Karpas-422 (cell line): ENCODE results near the gene KIAA1671. TPM values are rescaled to one million over a fixed set of nuclear protein-coding genes. Genes with fewer than 3 reads are reported as not detected.

Experiments used
- DNase-seq: peaks from one replicate; pipeline ENCODE4 v3.0.0-alpha.2; 2015
- H2AFZ ChIP-seq: fragments of 200-600 bp; sonication (generic); 2 replicates; pipeline ENCODE4 v1.6.1; 2014; ENCODE audit warnings: antibody characterized with exemption, low read length, mixed read lengths
- H3K27ac ChIP-seq: fragments of 200-600 bp; sonication (generic); 2 replicates; pipeline ENCODE4 v1.5.1; 2014; ENCODE audit warnings: mild to moderate bottlenecking, low read length, moderate library complexity
- H3K27me3 ChIP-seq: fragments of 200-600 bp; sonication (generic); 2 replicates; pipeline ENCODE4 v1.6.1; 2014; ENCODE audit warnings: low read length, mixed read lengths
- H3K36me3 ChIP-seq: fragments of 200-600 bp; sonication (generic); 2 replicates; pipeline ENCODE4 v1.6.1; 2014; ENCODE audit warnings: low read length, mixed read lengths; ENCODE audit not compliant: insufficient read depth
- H3K4me1 ChIP-seq: fragments of 200-600 bp; sonication (generic); 2 replicates; pipeline ENCODE4 v1.6.1; 2014; ENCODE audit warnings: mild to moderate bottlenecking, low read length, mixed read lengths
- H3K4me2 ChIP-seq: fragments of 200-600 bp; sonication (generic); 2 replicates; pipeline ENCODE4 v1.6.1; 2014; ENCODE audit warnings: low read length, low read depth, mild to moderate bottlenecking; ENCODE audit not compliant: poor library complexity, severe bottlenecking
- H3K4me3 ChIP-seq: fragments of 200-600 bp; sonication (generic); 2 replicates; pipeline ENCODE4 v1.5.1; 2014; ENCODE audit warnings: mild to moderate bottlenecking, antibody characterized with exemption, low read length, mixed read lengths
- H3K79me2 ChIP-seq: fragments of 200-600 bp; sonication (generic); 2 replicates; pipeline ENCODE4 v1.6.1; 2014; ENCODE audit warnings: mild to moderate bottlenecking, low read length, mixed read lengths
- H3K9ac ChIP-seq: fragments of 200-600 bp; sonication (generic); 2 replicates; pipeline ENCODE4 v1.6.0; 2014; ENCODE audit warnings: low read length
- H3K9me2 ChIP-seq: fragments of 200-600 bp; sonication (generic), shearing (Covaris generic); replicated peaks from 2 replicates; pipeline ENCODE4 v1.6.0; 2014; ENCODE audit warnings: mild to moderate bottlenecking, low read length, moderate library complexity; ENCODE audit not compliant: insufficient read depth
- H3K9me3 ChIP-seq: fragments of 300-700, 200-600 bp; sonication (generic); 2 replicates; pipeline ENCODE4 v1.6.1; 2014; ENCODE audit warnings: low read length, mixed read lengths
- H4K20me1 ChIP-seq: fragments of 200-600 bp; sonication (generic); 2 replicates; pipeline ENCODE4 v1.6.1; 2014; ENCODE audit warnings: mild to moderate bottlenecking, antibody characterized with exemption, low read length, low read depth; ENCODE audit not compliant: insufficient read depth
- total RNA-seq: library from RNA; depleted of rRNA; stranded (reverse); fragments of >200 nt; shearing (Covaris generic); gene quantifications from 2 replicates; pipeline ENCODE4 v1.2.3, GENCODE V29; 2014; ENCODE audit warnings: low replicate concordance

Gene KIAA1671
- total RNA-seq, 1 experiment from 2014 or later: not detected

- H3K9me3 ChIP-seq: no peaks in the 10 kb centered on the region
- DNase-seq: no peak
- no peak overlapping the region for H3K9ac ChIP-seq
- no peaks in the 10 kb centered on the region for H4K20me1 ChIP-seq
- no peaks in the 10 kb centered on the region for H3K79me2 ChIP-seq
- H3K9me2 ChIP-seq: no peaks in the 10 kb centered on the region
- H3K4me1 ChIP-seq: no peaks in the 10 kb centered on the region
- no peak overlapping the region for H2AFZ ChIP-seq
- no peak overlapping the region for H3K4me3 ChIP-seq
- no peak overlapping the region for H3K27ac ChIP-seq
- no peaks in the 10 kb centered on the region for H3K27me3 ChIP-seq
- H3K4me2 ChIP-seq: no peak overlapping the region
- H3K36me3 ChIP-seq: no peaks in the 10 kb centered on the region
Measured at GRCh38 chr22:25091458-25091857, 138.9 kb downstream of the KIAA1671 start.

- Histone ChIP-seq H3K9ac (no peak overlapping the region), H2AFZ (no peak overlapping the region), H3K9me3 (no peaks in the 10 kb centered on the region), H3K27me3 (no peaks in the 10 kb centered on the region), H3K79me2 (no peaks in the 10 kb centered on the region), H3K4me2 (no peak overlapping the region), H4K20me1 (no peaks in the 10 kb centered on the region), H3K9me2 (no peaks in the 10 kb centered on the region), H3K36me3 (no peaks in the 10 kb centered on the region), H3K4me1 (no peaks in the 10 kb centered on the region), H3K4me3 (no peak overlapping the region), H3K27ac (no peak overlapping the region)
- no peak for DNase-seq
Measured at GRCh38 chr22:25092119-25092518, 139.6 kb downstream of the KIAA1671 start.

GRCh38 chr22:25094579-25094978, 142.1 kb downstream of the KIAA1671 start:
- H3K4me2 ChIP-seq: no peak overlapping the region
- no peak for DNase-seq
- no peaks in the 10 kb centered on the region for H3K9me2 ChIP-seq
- no peaks in the 10 kb centered on the region for H3K79me2 ChIP-seq
- H3K9me3 ChIP-seq: no peaks in the 10 kb centered on the region
- no peaks in the 10 kb centered on the region for H4K20me1 ChIP-seq
- no peak overlapping the region for H3K4me3 ChIP-seq
- H3K27ac ChIP-seq: no peak overlapping the region
- H3K36me3 ChIP-seq: no peaks in the 10 kb centered on the region
- H3K4me1 ChIP-seq: no peaks in the 10 kb centered on the region
- H3K9ac ChIP-seq: no peak overlapping the region
- no peaks in the 10 kb centered on the region for H3K27me3 ChIP-seq
- H2AFZ ChIP-seq: no peak overlapping the region

GRCh38 chr22:25095869-25096268, 143.4 kb downstream of the KIAA1671 start:
- Histone ChIP-seq H3K4me3 (no peak overlapping the region), H3K9me2 (no peaks in the 10 kb centered on the region)

GRCh38 chr22:25096638-25097405, 144.3 kb downstream of the KIAA1671 start:
- no peaks in the 10 kb centered on the region for H3K27me3 ChIP-seq
- no peak overlapping the region for H3K4me3 ChIP-seq
- no peak for DNase-seq
- H3K9ac ChIP-seq: no peak overlapping the region
- H3K27ac ChIP-seq: no peak overlapping the region
- H3K36me3 ChIP-seq: no peaks in the 10 kb centered on the region
- no peaks in the 10 kb centered on the region for H3K9me3 ChIP-seq
- no peaks in the 10 kb centered on the region for H3K9me2 ChIP-seq
- H3K4me2 ChIP-seq: no peak overlapping the region
- H2AFZ ChIP-seq: no peak overlapping the region
- H4K20me1 ChIP-seq: no peaks in the 10 kb centered on the region
- no peaks in the 10 kb centered on the region for H3K79me2 ChIP-seq
- H3K4me1 ChIP-seq: no peaks in the 10 kb centered on the region

More at GRCh38 chr22:25095869-25096268, 143.4 kb downstream of the KIAA1671 start:
- Histone ChIP-seq H3K4me2 (no peak overlapping the region), H3K9ac (no peak overlapping the region), H3K36me3 (no peaks in the 10 kb centered on the region), H4K20me1 (no peaks in the 10 kb centered on the region), H3K27me3 (no peaks in the 10 kb centered on the region), H3K27ac (no peak overlapping the region), H3K79me2 (no peaks in the 10 kb centered on the region), H3K4me1 (no peaks in the 10 kb centered on the region), H2AFZ (no peak overlapping the region), H3K9me3 (no peaks in the 10 kb centered on the region)
- DNase-seq: no peak

- Histone ChIP-seq H3K9me3 (no peaks in the 10 kb centered on the region), H3K4me1 (no peaks in the 10 kb centered on the region), H2AFZ (no peak overlapping the region), H3K27ac (no peak overlapping the region), H3K9ac (no peak overlapping the region), H3K9me2 (no peaks in the 10 kb centered on the region), H3K79me2 (no peaks in the 10 kb centered on the region), H3K27me3 (no peaks in the 10 kb centered on the region), H3K4me3 (no peak overlapping the region), H4K20me1 (no peaks in the 10 kb centered on the region), H3K4me2 (no peak overlapping the region), H3K36me3 (no peaks in the 10 kb centered on the region)
- DNase-seq: no peak
Measured at GRCh38 chr22:25098445-25099081, 146.0 kb downstream of the KIAA1671 start.

- Histone ChIP-seq H3K27me3 (no peaks in the 10 kb centered on the region), H3K4me1 (no peaks in the 10 kb centered on the region), H3K9ac (no peak overlapping the region), H3K36me3 (no peaks in the 10 kb centered on the region), H3K27ac (no peak overlapping the region), H2AFZ (no peak overlapping the region), H3K9me3 (no peaks in the 10 kb centered on the region), H3K4me2 (no peak overlapping the region), H4K20me1 (no peaks in the 10 kb centered on the region), H3K9me2 (no peaks in the 10 kb centered on the region), H3K4me3 (no peak overlapping the region), H3K79me2 (no peaks in the 10 kb centered on the region)
- no peak for DNase-seq
Measured at GRCh38 chr22:25099202-25099601, 146.7 kb downstream of the KIAA1671 start.

- Histone ChIP-seq H3K4me2 (no peak overlapping the region), H4K20me1 (no peaks in the 10 kb centered on the region), H3K27ac (no peak overlapping the region), H3K9me2 (no peaks in the 10 kb centered on the region), H3K9ac (no peak overlapping the region), H3K36me3 (no peaks in the 10 kb centered on the region), H2AFZ (no peak overlapping the region), H3K4me3 (no peak overlapping the region), H3K27me3 (no peaks in the 10 kb centered on the region), H3K4me1 (no peaks in the 10 kb centered on the region), H3K9me3 (no peaks in the 10 kb centered on the region), H3K79me2 (no peaks in the 10 kb centered on the region)
- no peak for DNase-seq
Measured at GRCh38 chr22:25100402-25100801, 147.9 kb downstream of the KIAA1671 start.
